GM19463 (cell line): Measurements from ENCODE around the gene MIPEP.
A peak's percentile ranks its signal among the peaks of the same experiment; 100 is the strongest.

ENCODE experiments used
- ATAC-seq: cut with Tn5 transposase; IDR thresholded peaks from one replicate; pipeline ENCODE4 v1.9.1; 2021; ENCODE audit warnings: mild to moderate bottlenecking, moderate library complexity; ENCODE audit not compliant: unreplicated experiment

MIPEP gene

GRCh38 chr13:23811366-23812062 is 77.7 kb downstream of the MIPEP start:
- no peak for ATAC-seq

DNA sequence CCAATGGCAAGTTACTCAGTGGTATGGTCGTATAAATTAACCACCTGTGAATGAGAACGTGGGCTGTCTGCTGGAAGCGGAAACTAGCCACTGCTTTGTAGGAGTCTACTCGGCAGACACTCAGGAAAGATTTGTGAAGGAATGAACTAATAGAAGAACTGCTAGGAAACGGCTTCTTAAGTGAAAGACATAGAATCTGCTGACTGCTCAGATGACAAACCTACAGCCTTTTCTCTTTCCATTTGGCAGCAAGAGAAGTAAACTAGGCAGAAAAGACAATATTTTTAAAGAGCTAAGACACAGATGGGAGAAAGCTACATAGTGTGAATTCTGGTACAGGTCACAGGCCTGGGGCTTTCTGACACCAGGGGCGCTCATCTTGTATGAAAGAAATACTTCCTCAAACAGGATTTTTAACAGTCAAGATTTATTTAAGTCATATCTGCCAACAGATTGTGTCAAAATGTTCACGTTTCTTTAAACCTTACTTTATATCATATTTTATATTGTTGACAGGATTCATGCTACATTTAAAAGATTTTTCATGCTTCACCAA is 78.4 kb downstream of the MIPEP start:
- no peak for ATAC-seq

DNA sequence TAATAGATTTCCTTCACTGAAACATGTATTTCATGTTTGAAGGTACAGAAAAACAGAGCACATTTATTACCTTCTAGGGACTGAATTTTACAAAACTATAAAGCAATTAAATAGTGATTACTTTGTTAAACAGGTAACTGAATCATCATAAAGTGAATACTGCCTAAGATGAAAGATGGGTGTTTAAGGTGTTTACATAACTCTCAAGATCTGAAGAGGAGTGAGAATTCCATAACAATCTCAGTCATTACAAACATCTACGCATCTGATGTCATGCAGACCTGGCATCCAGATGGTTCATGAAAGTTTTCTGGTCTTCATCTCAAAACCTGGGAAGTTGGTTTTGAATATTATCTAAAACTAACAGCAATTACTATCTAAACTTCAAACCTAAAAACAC is 80.4 kb downstream of the MIPEP start:
- no peak for ATAC-seq

- peak; percentile 7 for ATAC-seq
Measured at GRCh38 chr13:23806874-23807526, 82.2 kb downstream of the MIPEP start.

DNA sequence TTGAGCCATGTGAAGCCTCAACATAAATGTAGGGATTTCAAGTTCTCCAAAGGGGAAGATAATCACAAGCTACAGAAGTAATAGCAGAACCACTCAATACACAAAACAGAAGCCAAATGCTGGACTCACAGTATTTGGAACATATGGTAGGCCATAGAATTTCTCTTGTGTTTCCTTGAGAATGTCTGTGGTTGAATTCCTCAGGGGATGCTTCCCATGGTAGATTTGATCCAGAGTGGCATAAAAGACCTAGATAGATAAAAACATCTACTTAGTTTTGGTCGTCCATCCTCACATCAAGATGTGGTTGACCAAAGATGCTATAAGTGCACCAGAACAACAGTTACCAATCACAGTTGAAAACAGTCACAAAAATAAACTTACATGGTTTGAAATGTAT is 83.4 kb downstream of the MIPEP start:
- no peak for ATAC-seq

- no peak for ATAC-seq
Measured at GRCh38 chr13:23805122-23805521, 84.1 kb downstream of the MIPEP start.

- ATAC-seq, result no peak
Measured at GRCh38 chr13:23804166-23804565, 85.0 kb downstream of the MIPEP start.

- ATAC-seq, result no peak
Measured at GRCh38 chr13:23801141-23801540, 88.1 kb downstream of the MIPEP start.

GRCh38 chr13:23799945-23800344 is 89.3 kb downstream of the MIPEP start:
- ATAC-seq, result peak; percentile 92

GRCh38 chr13:23797276-23797903 is 91.8 kb downstream of the MIPEP start:
- no peak for ATAC-seq

GRCh38 chr13:23796551-23796950 is 92.6 kb downstream of the MIPEP start:
- ATAC-seq, result no peak

DNA sequence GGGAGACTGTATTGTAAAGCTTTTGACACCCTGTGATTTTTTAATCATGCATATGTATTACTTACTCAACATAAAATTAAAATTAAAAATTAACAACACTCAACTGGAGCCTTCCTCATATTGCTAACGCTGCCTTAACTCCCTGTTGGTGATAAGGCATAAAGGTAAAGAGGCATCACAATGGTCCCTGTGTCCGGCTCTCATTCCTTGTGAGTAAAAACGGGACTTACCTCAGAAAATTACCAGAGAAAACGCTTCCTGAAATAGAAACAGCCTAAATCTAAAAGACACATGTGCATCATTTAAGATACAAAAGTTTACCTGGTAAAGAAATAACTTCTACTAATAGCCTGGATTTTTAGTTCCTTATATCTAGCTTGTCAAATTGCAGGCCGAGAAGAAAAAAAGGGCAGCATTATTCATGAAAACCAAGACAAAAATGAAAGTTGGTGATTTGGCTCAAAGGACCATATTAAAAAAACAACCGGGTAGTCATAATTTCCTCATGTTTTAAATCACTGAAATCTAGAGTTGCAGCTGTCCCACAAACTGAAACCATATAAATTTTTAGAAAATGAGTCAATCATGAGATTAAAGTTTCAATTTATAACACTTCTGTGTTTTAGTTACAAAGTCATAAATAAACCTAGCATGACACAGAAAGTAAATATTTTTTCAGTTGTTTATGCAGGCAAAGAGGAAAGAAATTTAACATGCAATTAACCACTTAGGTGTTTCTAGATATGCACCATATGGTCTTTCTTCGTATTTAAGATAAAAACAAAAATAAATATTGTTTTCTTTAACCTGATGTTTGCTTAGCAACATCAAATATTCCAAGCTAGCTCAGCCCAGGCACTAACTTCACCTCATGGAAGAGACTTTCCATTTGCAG is 94.7 kb downstream of the MIPEP start:
- ATAC-seq, result peak; percentile 64

GRCh38 chr13:23793711-23794110 is 95.5 kb downstream of the MIPEP start:
- ATAC-seq, result no peak

DNA sequence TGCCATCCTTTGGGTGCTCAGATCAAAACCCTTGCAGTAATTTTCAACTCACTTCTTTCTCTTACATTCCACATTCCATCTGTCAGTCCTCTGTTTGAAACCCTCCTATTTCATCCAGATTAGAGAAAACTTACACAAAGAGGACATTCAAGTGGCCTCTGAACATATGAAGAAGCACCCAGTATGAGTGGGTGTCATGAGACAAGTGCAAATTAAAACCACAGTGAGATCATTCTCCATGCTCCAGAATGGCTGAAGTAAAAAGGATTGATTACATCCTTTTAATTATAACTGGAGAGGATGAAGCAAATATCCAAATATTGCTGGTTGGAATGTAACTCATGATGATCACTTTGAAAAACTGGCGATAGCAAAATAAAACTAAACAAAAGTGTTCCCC is 96.5 kb downstream of the MIPEP start:
- ATAC-seq, result no peak

DNA sequence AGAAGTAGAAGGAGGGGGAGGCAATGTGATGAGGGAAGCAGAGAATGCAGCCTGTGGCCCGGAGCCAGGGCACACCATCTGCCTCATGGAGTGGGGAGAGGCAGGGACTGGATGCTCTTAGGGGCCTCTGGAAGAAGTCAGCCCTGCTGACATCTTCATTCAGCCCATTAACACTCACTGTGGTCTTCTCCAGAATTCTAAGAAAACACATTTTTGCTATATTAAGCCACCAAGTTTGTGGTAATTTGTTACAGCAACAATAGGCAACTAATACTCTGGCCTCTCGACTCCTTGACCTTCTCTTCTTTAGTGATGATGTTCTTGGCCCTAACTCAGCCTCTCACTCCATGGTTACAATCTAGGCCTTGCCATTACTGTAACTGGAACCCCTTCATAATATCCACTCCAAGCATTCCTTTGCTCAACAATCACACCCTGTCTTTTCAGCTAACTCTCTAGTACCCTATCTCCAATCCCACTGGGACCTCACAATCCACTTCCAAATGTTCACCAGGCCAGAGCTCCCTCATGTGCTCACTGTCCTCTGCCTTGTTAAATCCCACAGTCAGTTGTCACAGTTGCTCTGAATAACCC is 98.5 kb downstream of the MIPEP start:
- ATAC-seq, result no peak

- no peak for ATAC-seq
Measured at GRCh38 chr13:23789576-23790346, 99.4 kb downstream of the MIPEP start.

GRCh38 chr13:23788459-23788858 is 100.7 kb downstream of the MIPEP start:
- ATAC-seq, result no peak

DNA sequence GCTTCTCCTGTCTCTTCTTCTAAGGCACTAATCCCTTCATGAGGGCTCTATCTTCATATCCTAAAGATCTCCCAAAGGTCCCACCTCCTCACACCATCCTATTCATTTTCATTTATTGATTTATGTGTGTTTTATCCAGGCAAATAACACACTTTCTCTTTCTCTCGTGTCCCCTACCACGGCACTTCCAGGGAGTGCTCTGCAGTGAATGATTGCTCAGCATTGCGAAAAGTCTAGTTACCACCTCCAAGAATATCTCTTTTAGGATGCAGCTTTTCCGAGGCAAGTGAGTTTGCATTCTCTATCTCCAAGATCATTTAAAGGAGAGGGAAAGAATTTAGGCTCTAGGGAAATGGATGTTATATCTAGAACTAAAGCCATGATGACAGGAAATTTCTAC is 101.7 kb downstream of the MIPEP start:
- no peak for ATAC-seq

GRCh38 chr13:23786607-23787006 is 102.6 kb downstream of the MIPEP start:
- no peak for ATAC-seq

DNA sequence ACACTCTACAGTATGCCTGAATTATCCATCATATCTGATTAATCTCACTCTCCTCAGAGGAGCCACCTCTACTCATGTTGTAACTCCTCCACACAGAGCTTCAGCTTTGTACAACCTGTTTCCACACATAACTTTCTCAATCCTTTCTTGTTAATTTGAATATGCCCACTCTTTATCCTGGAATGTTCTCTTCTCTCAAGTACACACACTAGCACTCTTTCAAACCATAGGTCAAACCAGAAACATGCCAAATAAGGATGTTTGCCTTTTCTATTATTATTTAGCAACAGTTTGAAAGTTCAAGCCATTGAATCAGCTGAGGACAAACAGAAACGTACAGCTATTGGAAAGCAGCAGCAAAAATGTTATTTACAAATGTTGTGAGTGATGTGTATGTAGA is 110.3 kb downstream of the MIPEP start:
- ATAC-seq, result no peak
